Skeletal muscle satellite cell (primary cell): ENCODE results near the gene FSHR. TPM values are rescaled to one million over a fixed set of nuclear protein-coding genes. Genes with fewer than 3 reads are reported as not detected.

Source experiments
- H3K27me3 ChIP-seq: 2 replicates; pipeline ENCODE4 v1.7.0; 2013; ENCODE audit warnings: low read length; ENCODE audit not compliant: control insufficient read depth, insufficient read depth
- H3K36me3 ChIP-seq: 2 replicates; pipeline ENCODE4 v1.7.0; 2013; ENCODE audit warnings: mild to moderate bottlenecking, control low read depth, low read length; ENCODE audit not compliant: insufficient read depth
- H3K4me1 ChIP-seq: 2 replicates; pipeline ENCODE4 v1.7.0; 2013; ENCODE audit warnings: low read length; ENCODE audit not compliant: control insufficient read depth, insufficient read depth
- H3K4me2 ChIP-seq: 2 replicates; pipeline ENCODE4 v1.7.0; 2013; ENCODE audit warnings: mild to moderate bottlenecking, low read length
- H3K4me3 ChIP-seq: 2 replicates; pipeline ENCODE4 v1.7.0; 2013; ENCODE audit warnings: low read length
- H3K9ac ChIP-seq: 2 replicates; pipeline ENCODE4 v1.7.0; 2013; ENCODE audit warnings: mild to moderate bottlenecking, low read depth, low read length, moderate library complexity
- H3K9me3 ChIP-seq: replicated peaks from 2 replicates; pipeline ENCODE4 v1.7.0; 2013; ENCODE audit warnings: mild to moderate bottlenecking, control low read depth, low read length
- small RNA-seq: library from RNA; depleted of rRNA; stranded (forward); fragments of <200 nt; gene quantifications from one replicate; pipeline ENCODE3, GENCODE V24; 2012

The FSHR gene

DNA sequence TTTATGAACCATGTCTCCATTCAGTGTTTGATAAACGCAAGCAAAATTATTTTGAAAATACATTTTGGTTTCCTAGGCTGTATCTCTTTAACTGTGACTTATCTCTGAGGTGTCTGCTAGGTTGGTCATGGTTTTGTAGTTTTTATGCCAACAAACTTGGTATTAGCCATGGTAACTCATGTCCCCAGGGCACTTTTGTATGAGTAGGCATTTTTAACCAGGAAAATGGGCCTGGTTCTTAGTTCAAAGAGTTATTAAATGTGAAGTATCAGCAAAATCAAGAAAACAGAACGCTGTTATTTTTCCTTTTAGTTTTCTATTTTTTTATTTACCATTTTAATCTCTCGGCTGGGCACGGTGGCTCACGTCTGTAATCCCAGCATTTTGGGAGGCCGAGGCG is 219.5 kb downstream of the FSHR start:
- Histone ChIP-seq H3K4me2 (no peak overlapping the region), H3K4me1 (no peaks in the 10 kb centered on the region)

DNA sequence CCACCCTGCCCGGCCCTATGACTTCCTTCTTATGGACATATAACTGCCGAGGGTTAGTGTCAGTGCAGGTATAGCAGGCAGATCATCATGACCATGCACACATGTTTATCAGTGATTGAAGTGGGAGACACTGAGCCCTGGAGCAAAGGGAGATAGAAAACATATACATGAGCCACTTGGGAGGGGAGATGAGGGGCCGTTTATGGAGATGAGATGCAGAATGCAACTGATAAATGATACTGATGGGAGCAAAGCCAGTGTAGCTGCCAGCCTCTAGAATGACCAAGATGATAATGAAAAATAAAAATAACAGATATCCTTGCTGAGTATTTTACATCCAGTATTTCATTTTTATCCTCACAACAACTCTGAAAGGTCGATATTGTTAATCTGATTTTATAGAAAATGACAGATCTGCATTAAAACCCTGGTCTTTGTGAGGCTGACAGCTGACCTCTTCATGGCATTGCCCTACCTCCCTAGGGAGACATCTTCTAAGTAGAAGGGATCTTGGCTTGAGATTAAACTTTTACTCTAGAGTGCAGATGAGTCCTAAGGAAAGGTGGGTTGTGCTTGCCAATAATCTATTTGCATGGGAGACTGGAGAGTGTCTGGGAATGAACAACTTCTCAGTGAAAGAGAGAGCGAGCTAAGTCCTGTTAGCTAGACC is 220.4 kb downstream of the FSHR start:
- no peaks in the 10 kb centered on the region for H3K9me3 ChIP-seq
- no peaks in the 10 kb centered on the region for H3K27me3 ChIP-seq
- no peaks in the 10 kb centered on the region for H3K36me3 ChIP-seq
- no peak overlapping the region for H3K4me2 ChIP-seq
- no peaks in the 10 kb centered on the region for H3K4me1 ChIP-seq
- H3K4me3 ChIP-seq = no peak overlapping the region
- H3K9ac ChIP-seq = no peak overlapping the region

More for the DNA sequence above, 219.5 kb downstream of the FSHR start:
- H3K36me3 ChIP-seq = no peaks in the 10 kb centered on the region
- no peaks in the 10 kb centered on the region for H3K27me3 ChIP-seq
- no peak overlapping the region for H3K4me3 ChIP-seq
- H3K9ac ChIP-seq = no peak overlapping the region
- H3K9me3 ChIP-seq = no peaks in the 10 kb centered on the region

DNA sequence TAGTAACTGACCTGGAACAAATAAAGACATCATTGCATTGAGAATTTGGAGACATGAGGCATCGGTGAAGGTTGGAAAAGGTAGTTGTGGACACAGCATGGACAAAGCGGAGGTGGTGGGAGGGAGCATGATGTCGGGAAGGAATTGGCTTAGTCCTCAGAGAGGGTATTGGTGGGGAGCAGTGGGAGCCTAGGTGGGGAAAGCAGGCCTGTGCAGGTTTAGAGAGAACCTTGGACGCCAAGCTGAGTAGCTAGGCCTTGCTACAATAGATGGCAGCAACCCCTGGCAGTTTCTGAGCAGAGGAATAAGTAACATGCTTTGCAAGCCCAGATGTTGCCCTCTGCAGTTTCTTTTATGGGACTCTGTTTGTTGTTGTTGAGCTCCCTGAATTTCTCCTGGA is 221.6 kb downstream of the FSHR start:
- H3K9ac ChIP-seq = no peak overlapping the region
- H3K9me3 ChIP-seq = no peaks in the 10 kb centered on the region
- no peaks in the 10 kb centered on the region for H3K27me3 ChIP-seq
- no peak overlapping the region for H3K4me2 ChIP-seq
- H3K36me3 ChIP-seq = no peaks in the 10 kb centered on the region
- no peaks in the 10 kb centered on the region for H3K4me1 ChIP-seq
- no peak overlapping the region for H3K4me3 ChIP-seq

DNA sequence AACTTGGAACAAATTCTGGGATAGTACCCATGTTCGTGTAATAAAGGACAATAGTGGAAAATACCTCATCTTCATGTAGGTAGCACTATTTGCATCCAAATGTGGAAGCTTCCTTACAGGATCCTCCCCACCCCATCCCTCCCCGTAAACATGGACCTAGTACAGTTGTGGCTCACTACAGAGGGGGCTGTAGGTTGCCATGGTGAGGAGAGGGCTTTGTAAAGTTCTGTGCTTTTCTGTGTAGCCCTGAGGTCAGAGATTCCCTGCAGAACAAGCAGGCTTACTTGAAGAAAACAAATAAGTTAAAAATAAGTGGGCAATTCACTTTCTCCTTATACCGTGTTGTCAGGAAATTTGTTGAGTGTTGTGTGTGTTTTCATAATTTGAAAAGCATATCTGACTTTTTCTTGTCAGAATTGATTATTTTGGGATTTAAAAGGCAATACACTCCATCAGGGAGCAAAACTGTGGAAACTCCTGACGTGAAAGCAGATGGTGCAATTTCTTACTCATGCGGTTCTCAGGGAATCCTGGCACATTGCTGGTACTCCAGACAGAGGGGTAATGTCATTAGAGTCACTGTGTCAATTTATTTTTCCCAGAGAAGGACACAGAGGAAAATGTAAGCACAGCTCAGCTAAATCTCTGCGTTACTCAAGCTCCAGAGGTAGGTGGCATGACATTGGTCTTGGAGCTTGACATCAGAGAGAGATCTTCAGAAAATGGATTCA is 224.6 kb downstream of the FSHR start:
- no peaks in the 10 kb centered on the region for H3K27me3 ChIP-seq
- H3K4me2 ChIP-seq = no peak overlapping the region
- no peaks in the 10 kb centered on the region for H3K4me1 ChIP-seq
- H3K4me3 ChIP-seq = no peak overlapping the region
- H3K9me3 ChIP-seq = no peaks in the 10 kb centered on the region
- no peak overlapping the region for H3K9ac ChIP-seq
- H3K36me3 ChIP-seq = no peaks in the 10 kb centered on the region

DNA sequence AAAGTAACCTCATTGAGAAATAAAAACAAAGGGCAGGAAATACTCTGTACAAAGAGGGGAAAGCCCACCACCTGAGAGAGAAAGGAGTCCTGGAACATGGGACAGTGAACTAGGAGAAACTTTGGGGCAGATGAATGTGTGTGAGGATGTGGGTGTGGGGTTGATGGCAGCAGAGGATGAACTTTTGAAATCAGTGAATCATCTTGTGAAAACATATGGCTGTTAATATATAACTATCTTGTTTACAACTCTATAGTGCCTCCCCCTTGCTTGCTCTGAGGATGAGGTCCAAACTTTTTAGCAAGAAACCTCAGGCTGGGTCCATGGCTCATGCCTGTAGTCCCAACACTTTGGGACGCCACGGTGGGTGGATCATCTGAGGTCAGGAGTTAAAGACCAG is 227.0 kb downstream of the FSHR start:
- Histone ChIP-seq H3K27me3 (no peaks in the 10 kb centered on the region), H3K36me3 (no peaks in the 10 kb centered on the region), H3K4me1 (no peaks in the 10 kb centered on the region), H3K4me3 (no peak overlapping the region), H3K4me2 (no peak overlapping the region), H3K9ac (no peak overlapping the region), H3K9me3 (no peaks in the 10 kb centered on the region)

DNA sequence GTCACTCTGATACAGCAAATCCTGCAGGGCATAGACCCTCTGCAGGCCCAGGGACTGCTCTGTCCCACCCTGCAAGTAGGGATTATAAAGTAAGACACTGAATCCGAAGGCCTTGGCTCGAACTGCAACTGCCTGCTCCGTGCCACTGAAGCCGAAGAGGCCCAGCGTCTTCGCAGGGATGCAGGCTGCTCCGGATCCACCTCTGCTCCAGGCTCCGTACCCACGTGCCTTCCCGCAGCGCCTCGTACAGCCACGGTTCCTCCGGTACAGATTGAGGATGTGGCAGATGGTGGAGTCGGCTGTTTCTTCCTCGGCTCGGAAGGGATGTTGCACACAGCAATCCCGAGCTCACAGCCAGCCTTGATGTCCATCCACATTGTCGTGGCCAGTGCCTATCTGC is 238.4 kb downstream of the FSHR start:
- H3K9ac ChIP-seq = no peak overlapping the region
- H3K4me2 ChIP-seq = no peak overlapping the region
- no peaks in the 10 kb centered on the region for H3K9me3 ChIP-seq
- no peak overlapping the region for H3K4me3 ChIP-seq
- no peaks in the 10 kb centered on the region for H3K36me3 ChIP-seq
- no peaks in the 10 kb centered on the region for H3K4me1 ChIP-seq
- no peaks in the 10 kb centered on the region for H3K27me3 ChIP-seq

DNA sequence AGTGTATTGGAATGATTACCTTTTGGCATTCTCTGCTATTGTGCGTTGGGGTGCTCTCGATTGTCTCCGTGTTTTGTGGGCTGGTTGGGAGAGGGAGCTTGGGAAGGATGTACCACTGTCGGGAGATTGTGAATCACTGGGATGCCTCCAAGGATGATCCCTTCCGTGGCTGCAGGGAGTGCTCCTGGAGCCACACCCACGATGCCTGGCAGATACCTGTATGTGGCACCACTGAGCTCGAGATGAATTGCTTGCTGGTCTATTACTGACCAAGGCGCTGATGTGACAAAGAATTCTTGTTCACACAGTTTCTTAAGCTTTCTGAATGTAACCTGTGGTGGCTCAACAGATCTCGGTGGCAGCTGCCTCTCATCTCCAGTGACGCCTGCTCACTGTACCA is 239.1 kb downstream of the FSHR start:
- no peaks in the 10 kb centered on the region for H3K27me3 ChIP-seq
- H3K9ac ChIP-seq = no peak overlapping the region
- H3K4me3 ChIP-seq = no peak overlapping the region
- no peaks in the 10 kb centered on the region for H3K36me3 ChIP-seq
- no peaks in the 10 kb centered on the region for H3K4me1 ChIP-seq
- no peaks in the 10 kb centered on the region for H3K9me3 ChIP-seq
- H3K4me2 ChIP-seq = no peak overlapping the region

DNA sequence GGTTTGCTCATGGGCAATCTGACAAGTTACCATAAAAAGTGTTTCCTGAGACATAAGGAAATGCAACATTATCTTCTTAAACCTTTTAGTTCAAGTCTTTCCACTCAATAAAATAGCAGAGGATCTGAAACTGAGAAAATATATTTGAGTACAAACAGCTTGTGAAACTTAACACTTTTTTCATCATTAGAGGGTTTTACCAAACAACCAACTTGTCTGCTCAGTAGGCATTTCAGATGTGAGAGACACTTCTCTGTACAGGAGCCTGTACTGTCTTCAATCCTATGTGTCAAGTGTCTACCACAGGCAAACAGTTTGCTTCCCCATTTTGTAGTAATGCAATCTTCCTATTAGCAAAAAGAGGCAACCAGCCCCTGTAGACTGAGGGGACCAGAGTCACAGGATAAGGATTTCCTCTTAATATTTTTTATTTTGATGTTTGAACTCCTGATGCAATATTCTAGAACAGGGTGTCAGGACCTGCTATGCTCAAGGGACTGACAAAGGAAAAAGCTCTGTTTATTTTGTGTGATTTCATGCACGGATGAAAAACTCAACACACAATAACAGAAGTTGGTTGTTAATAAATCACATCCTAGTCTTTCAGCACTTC is 239.7 kb downstream of the FSHR start:
- H3K27me3 ChIP-seq = no peaks in the 10 kb centered on the region
- H3K4me3 ChIP-seq = no peak overlapping the region
- H3K4me2 ChIP-seq = no peak overlapping the region
- H3K36me3 ChIP-seq = no peaks in the 10 kb centered on the region
- H3K9ac ChIP-seq = no peak overlapping the region
- no peaks in the 10 kb centered on the region for H3K4me1 ChIP-seq
- H3K9me3 ChIP-seq = no peaks in the 10 kb centered on the region

Small RNA genes lying within 50 kb of the gene (small RNA-seq; reads per million reads assigned to genes)
- gene MIR548BA = not detected
